Cardiac septum (tissue), 1 donor: Measurements from ENCODE around the gene ASF1A. TPM values are rescaled to one million over a fixed set of nuclear protein-coding genes. Genes with fewer than 3 reads are reported as not detected.

ENCODE experiments used
- DNase-seq: peaks from one replicate; pipeline ENCODE4 v3.0.0-alpha.2; 2020; ENCODE audit warnings: low spot score
- intact Hi-C: fragments of 100-400 bp; cut with DNase I; formaldehyde crosslinking; loops from one replicate; pipeline ENCODE4 v1.14.0; 2022
- total RNA-seq: library from RNA; stranded (reverse); fragmentation: NEBNext Ultra II Directional; extraction: Animal tissue kit (Norgen Biotek cat#: 25700); gene quantifications from one replicate; pipeline ENCODE4 v1.2.1, GENCODE V29; 2021
- donor health status: DM: no; HTN: no; CAD: no.

The ASF1A gene
- total RNA-seq, 1 donor from 2014 or later = 18.8 TPM

GRCh38 chr6:118952683-118953082 lies 58.7 kb downstream of the ASF1A start:
- no peak for DNase-seq

GRCh38 chr6:118953391-118953790 lies 59.4 kb downstream of the ASF1A start:
- no peak for DNase-seq
- intact Hi-C loops = no loop called here

More at GRCh38 chr6:118952683-118953082, 58.7 kb downstream of the ASF1A start:
- intact Hi-C loops = no loop called here

Other genes starting within 250 kb of the ASF1A start
- 6.6 TPM for gene CEP85L, start 242.6 kb upstream of the ASF1A start, total RNA-seq
- 6.8 TPM for gene MCM9, start 41.0 kb downstream of the ASF1A start, total RNA-seq
- gene FAM184A, start 184.5 kb downstream of the ASF1A start, total RNA-seq = 0.40 TPM